A549 (cell line): ENCODE data around the gene TIAM2. TPM values are rescaled to one million over a fixed set of nuclear protein-coding genes. Genes with fewer than 3 reads are reported as not detected.
A peak's percentile ranks its signal among the peaks of the same experiment; 100 is the strongest.

Experiments
- ATAC-seq, 2 experiments: fragments of 200-7000 bp in 1 of 2; fragments of >200 bp in 1 of 2; cut with Nextera tagmentation in 1 of 2; cut with Tn5 transposase in 1 of 2; 3 replicates each; pipeline versions ENCODE4 v1.8.0 to v1.9.1; 2018 to 2020; ENCODE audit warnings: mild to moderate bottlenecking in 1 of 2, moderate library complexity in 1 of 2
- CTCF ChIA-PET: fragments of 300-600 bp; sonication (Branson Sonifier 250); formaldehyde crosslinking; extraction: SDS; loops from one replicate; lab custom pipeline; 2021; ENCODE audit warnings: antibody characterized with exemption, inconsistent platforms; lab: Yijun Ruan, JAX
- POLR2A ChIA-PET: fragments of 350-600 bp; formaldehyde crosslinking; extraction: SDS; loops from one replicate; lab custom pipeline; 2021; ENCODE audit warnings: antibody characterized with exemption, inconsistent platforms; lab: Yijun Ruan, JAX
- DNase-seq, 2 experiments: peaks; one replicate each; pipeline versions ENCODE4 v3.0.0 to v3.0.0-alpha.2; 2011 to 2016; ENCODE audit warnings: low read depth in 1 of 2, low spot score in 1 of 2
- FAIRE-seq: peaks from 2 replicates; lab custom pipeline; 2011; peaks lifted over from hg19 to GRCh38; lab: Jason Lieb, UNC
- H3K27ac ChIP-seq, 2 experiments: fragments of >200 bp; sonication (Bioruptor Twin); formaldehyde crosslinking; 3 replicates each; pipeline ENCODE4 v1.5.1; 2016 to 2017
- H3K4me1 ChIP-seq: fragments of >200 bp; sonication (Bioruptor Twin); formaldehyde crosslinking; 3 replicates; pipeline ENCODE4 v1.6.1; 2016
- H3K4me2 ChIP-seq: fragments of >200 bp; sonication (Bioruptor Twin); formaldehyde crosslinking; 3 replicates; pipeline ENCODE4 v1.6.1; 2016
- H3K4me3 ChIP-seq: fragments of >200 bp; sonication (Bioruptor Twin); formaldehyde crosslinking; 3 replicates; pipeline ENCODE4 v1.5.1; 2016
- H3K9me3 ChIP-seq: fragments of >200 bp; sonication (Bioruptor Twin); formaldehyde crosslinking; 3 replicates; pipeline ENCODE4 v1.6.1; 2016
- BHLHE40 ChIP-seq: IDR thresholded peaks from 2 replicates; pipeline ENCODE4 v1.6.1; 2012; ENCODE audit warnings: low read depth, low read length, inconsistent platforms
- CBX2 ChIP-seq: fragments of 200-600 bp; sonication (generic); IDR thresholded peaks from 2 replicates; pipeline ENCODE4 v1.6.1; 2016; ENCODE audit warnings: low read depth, mild to moderate bottlenecking, borderline replicate concordance
- CBX8 ChIP-seq: fragments of 200-600 bp; sonication (generic); IDR thresholded peaks from 2 replicates; pipeline ENCODE4 v1.6.1; 2016
- CEBPB ChIP-seq, 2 experiments: fragments of >200 bp in 1 of 2; sonication (Bioruptor Twin) in 1 of 2; formaldehyde crosslinking in 1 of 2; IDR thresholded peaks; 2 replicates each; pipeline ENCODE4 v1.6.1; 2012 to 2016
- CHD4 ChIP-seq: fragments of 200-600 bp; sonication (generic); IDR thresholded peaks from 2 replicates; pipeline ENCODE4 v1.6.1; 2016; ENCODE audit warnings: antibody characterized with exemption, mild to moderate bottlenecking, borderline replicate concordance
- EHF ChIP-seq: fragments of 250-450 bp; sonication (Bioruptor Pico); IDR thresholded peaks from 2 replicates; pipeline ENCODE4 v1.5.0; 2020; ENCODE audit warnings: mild to moderate bottlenecking
- EHMT2 ChIP-seq: fragments of 200-600 bp; sonication (generic); IDR thresholded peaks from 2 replicates; pipeline ENCODE4 v1.6.1; 2016; ENCODE audit warnings: antibody characterized with exemption, low read depth, mild to moderate bottlenecking, moderate library complexity
- FOSB ChIP-seq: fragments of 250-450 bp; sonication (Bioruptor Pico); IDR thresholded peaks from 2 replicates; pipeline ENCODE4 v1.5.0; 2020; ENCODE audit warnings: mild to moderate bottlenecking, moderate library complexity
- GATA3 ChIP-seq: IDR thresholded peaks from 2 replicates; pipeline ENCODE4 v1.6.1; 2012; ENCODE audit warnings: borderline replicate concordance
- HEYL ChIP-seq: fragments of 250-450 bp; sonication (Bioruptor Pico); IDR thresholded peaks from 2 replicates; pipeline ENCODE4 v1.8.0; 2021; ENCODE audit warnings: mild to moderate bottlenecking, moderate library complexity
- HOXA7 ChIP-seq: fragments of 250-450 bp; sonication (Bioruptor Pico); IDR thresholded peaks from 2 replicates; pipeline ENCODE4 v1.5.0; 2020; ENCODE audit warnings: mild to moderate bottlenecking, moderate library complexity
- HOXB13 ChIP-seq: fragments of 250-450 bp; sonication (Bioruptor Pico); IDR thresholded peaks from 2 replicates; pipeline ENCODE4 v1.5.0; 2020; ENCODE audit warnings: low read depth, mild to moderate bottlenecking, moderate library complexity
- HOXB5 ChIP-seq: fragments of 250-450 bp; sonication (Bioruptor Pico); IDR thresholded peaks from 2 replicates; pipeline ENCODE4 v1.5.0; 2020; ENCODE audit warnings: mild to moderate bottlenecking, moderate library complexity
- JUN ChIP-seq, 2 experiments: fragments of >200 bp; sonication (Bioruptor Twin); formaldehyde crosslinking; IDR thresholded peaks; 2 replicates in 1 of 2; 3 replicates in 1 of 2; pipeline ENCODE4 v1.6.1; 2016 to 2017
- KDM1A ChIP-seq: fragments of 200-600 bp; sonication (generic); IDR thresholded peaks from 2 replicates; pipeline ENCODE4 v1.6.1; 2016; ENCODE audit warnings: low read depth, mild to moderate bottlenecking
- MAFK ChIP-seq: fragments of 450-650 bp; IDR thresholded peaks from 2 replicates; pipeline ENCODE4 v1.6.1; 2014; ENCODE audit not compliant: partially characterized antibody
- MYC ChIP-seq: IDR thresholded peaks from 2 replicates; pipeline ENCODE4 v1.6.1; 2012; ENCODE audit warnings: mild to moderate bottlenecking, inconsistent platforms, low read length, improper control_type of control experiment, borderline replicate concordance
- NFE2L2 ChIP-seq: fragments of 150-350 bp; conservative IDR thresholded peaks from 2 replicates; pipeline ENCODE4 v1.6.1; 2014; ENCODE audit warnings: low read length
- NPAS2 ChIP-seq: fragments of 250-450 bp; sonication (Bioruptor Pico); IDR thresholded peaks from 2 replicates; pipeline ENCODE4 v1.8.0; 2022; ENCODE audit warnings: mild to moderate bottlenecking, moderate library complexity, borderline replicate concordance
- NR3C1 ChIP-seq: fragments of >200 bp; sonication (Bioruptor Twin); formaldehyde crosslinking; IDR thresholded peaks from 3 replicates; pipeline ENCODE4 v1.6.1; 2017
- PHF8 ChIP-seq: fragments of 200-600 bp; sonication (generic); IDR thresholded peaks from 2 replicates; pipeline ENCODE4 v1.6.1; 2016; ENCODE audit warnings: low read depth, mild to moderate bottlenecking, antibody characterized with exemption, moderate library complexity, borderline replicate concordance
- RAD21 ChIP-seq, 2 experiments: fragments of >200 bp in 1 of 2; sonication (Bioruptor Twin) in 1 of 2; formaldehyde crosslinking in 1 of 2; IDR thresholded peaks in 1 of 2; conservative IDR thresholded peaks in 1 of 2; 2 replicates in 1 of 2; 3 replicates in 1 of 2; pipeline ENCODE4 v1.6.1; 2012 to 2018; ENCODE audit warnings: inconsistent platforms in 1 of 2
- RARB ChIP-seq: fragments of 250-450 bp; sonication (Bioruptor Pico); IDR thresholded peaks from 2 replicates; pipeline ENCODE4 v1.8.0; 2021; ENCODE audit warnings: mild to moderate bottlenecking, moderate library complexity
- RFX5 ChIP-seq: fragments of 450-650 bp; IDR thresholded peaks from 2 replicates; pipeline ENCODE4 v1.7.1; 2014; ENCODE audit warnings: antibody characterized with exemption, mild to moderate bottlenecking, moderate library complexity
- RNF2 ChIP-seq: fragments of 200-600 bp; sonication (generic); IDR thresholded peaks from 2 replicates; pipeline ENCODE4 v1.6.1; 2016; ENCODE audit warnings: low read depth, mild to moderate bottlenecking, antibody characterized with exemption, moderate library complexity, borderline replicate concordance
- SMC3 ChIP-seq: fragments of >200 bp; sonication (Bioruptor Twin); formaldehyde crosslinking; IDR thresholded peaks from 3 replicates; pipeline ENCODE4 v1.6.1; 2018; ENCODE audit warnings: inconsistent platforms
- SREBF2 ChIP-seq: fragments of 450-650 bp; IDR thresholded peaks from 2 replicates; pipeline ENCODE4 v1.6.1; 2014; ENCODE audit warnings: mild to moderate bottlenecking, moderate library complexity
- TP53 ChIP-seq: fragments of 250-450 bp; sonication (Bioruptor Pico); IDR thresholded peaks from 2 replicates; pipeline ENCODE4 v1.5.0; 2021; ENCODE audit warnings: mild to moderate bottlenecking, moderate library complexity
- ZC3H11A ChIP-seq: fragments of 450-650 bp; IDR thresholded peaks from 2 replicates; pipeline ENCODE4 v1.6.1; 2014; ENCODE audit warnings: antibody characterized with exemption, mild to moderate bottlenecking
- ZFP36 ChIP-seq: fragments of 450-650 bp; IDR thresholded peaks from 2 replicates; pipeline ENCODE4 v1.6.1; 2014; ENCODE audit warnings: borderline replicate concordance; ENCODE audit not compliant: partially characterized antibody
- ZSCAN20 ChIP-seq: fragments of 250-450 bp; sonication (Bioruptor Pico); IDR thresholded peaks from 2 replicates; pipeline ENCODE4 v1.8.0; 2022; ENCODE audit warnings: mild to moderate bottlenecking, moderate library complexity
- WGBS: methylation state at CpG from one replicate; pipeline ENCODE4 v1.1.6; 2017; ENCODE audit errors: missing lambda C conversion rate; 5-methylcytosine and 5-hydroxymethylcytosine counted together
- polyA plus RNA-seq, 4 experiments: library from polyadenylated mRNA; depleted of rRNA in 3 of 4; stranded (reverse); fragments of >200 nt; fragmentation: RNase III in 1 of 4; extraction: RNeasy Plus Mini Kit Qiagen cat#74134 plus additional on column Dnase treatment in 1 of 4; gene quantifications; 2 replicates in 3 of 4; 3 replicates in 1 of 4; pipeline ENCODE4 v1.2.3, GENCODE V29; 2011 to 2017
- TF ChIP-seq, protein P1 (sequence below): fragments of >200 bp; sonication (Bioruptor Twin); formaldehyde crosslinking; IDR thresholded peaks from 2 replicates; pipeline ENCODE4 v1.6.1; 2016
- TF ChIP-seq, protein P2 (sequence below): IDR thresholded peaks from 2 replicates; pipeline ENCODE4 v1.6.1; 2012
- TF ChIP-seq, protein P3 (sequence below): fragments of >200 bp; sonication (Bioruptor Twin); formaldehyde crosslinking; IDR thresholded peaks from 3 replicates; pipeline ENCODE4 v1.6.1; 2016
- TF ChIP-seq, protein P4 (sequence below): fragments of 450-650 bp; IDR thresholded peaks from 2 replicates; pipeline ENCODE4 v1.6.1; 2014; ENCODE audit warnings: antibody characterized with exemption
- TF ChIP-seq, protein P5 (sequence below): fragments of 150-350 bp; IDR thresholded peaks from 2 replicates; pipeline ENCODE4 v1.6.1; 2014; ENCODE audit warnings: low read depth, mild to moderate bottlenecking, low read length
- TF ChIP-seq, protein P6 (sequence below): IDR thresholded peaks from 2 replicates; pipeline ENCODE4 v1.6.1; 2012
- TF ChIP-seq, protein P7 (sequence below): IDR thresholded peaks from 2 replicates; pipeline ENCODE4 v1.6.1; 2012; ENCODE audit warnings: low read depth, borderline replicate concordance

The TIAM2 gene
- polyA plus RNA-seq, 2 of the 4 experiments (the other 2 are of a cell fraction): 2.5 to 3.1 TPM

DNA sequence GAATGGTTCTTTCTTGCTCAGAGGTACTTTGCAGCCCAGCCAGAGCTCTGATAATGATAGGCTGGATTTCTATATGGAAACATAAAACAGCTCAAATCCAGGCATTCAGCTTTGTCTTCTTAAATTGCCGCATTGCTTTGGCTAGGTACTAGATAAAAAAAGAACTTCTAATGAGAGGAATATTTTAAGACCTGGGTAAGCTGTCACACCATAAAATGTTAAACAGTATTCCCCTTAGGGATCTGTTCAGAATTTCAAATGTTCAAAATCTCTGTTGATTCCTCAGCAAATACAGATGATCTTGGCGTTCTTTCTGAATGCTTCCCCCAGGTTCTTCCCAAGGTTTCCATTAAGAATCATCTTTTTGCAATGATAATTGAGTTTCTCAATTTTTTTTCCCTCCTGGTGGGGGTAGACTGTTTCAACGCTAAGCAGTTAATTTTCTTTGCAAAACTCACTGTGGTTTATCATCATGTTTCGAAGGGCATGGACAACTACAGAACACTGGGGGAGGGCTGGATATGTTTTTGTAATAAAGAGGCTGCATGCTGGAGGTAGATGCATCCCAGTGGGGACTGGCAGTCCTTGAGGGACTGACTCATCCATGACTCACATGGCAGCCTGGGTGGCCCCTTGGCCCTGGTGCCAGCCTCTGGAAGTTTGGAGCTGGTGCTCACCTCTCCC lies 31.0 kb downstream of the TIAM2 start:
- Histone ChIP-seq H3K4me2 (peak overlapping the region; percentile 80), H3K9me3 (no peaks in the 10 kb centered on the region), H3K4me1 (peaks cover 27% of the 10 kb centered on the region), H3K4me3 (no peak overlapping the region), H3K27ac (peak overlapping the region; percentile 80 to 88)
- WGBS: 21% methylated on average over 4 of the region's 4 CpGs
- POLR2A ChIA-PET: interaction anchor here (0.7 to 1.0 kb wide), 2 partner anchors 15 to 77 kb away, joined by 3 to 4 read pairs; no protein-coding TSS in a partner anchor
- peak; percentile 100 for ATAC-seq
- FAIRE-seq: no peak
- CTCF ChIA-PET: interaction anchor here (0.7 kb wide), 1 partner anchor 16 kb away, joined by 4 read pairs; no protein-coding TSS in a partner anchor
- DNase-seq: peak; percentile 74 to 80
- no peak for TF ChIP-seq PHF8
- no peak for TF ChIP-seq KDM1A
- TF ChIP-seq HOXB5: no peak
- no peak for TF ChIP-seq RARB
- TF ChIP-seq CEBPB (IDR thresholded peaks at IDR 0.05): peak; percentile 41 to 52; a peak in 2 of 4 replicates
- no peak for TF ChIP-seq CHD4
- no peak for TF ChIP-seq ZC3H11A
- TF ChIP-seq, protein P1, sequence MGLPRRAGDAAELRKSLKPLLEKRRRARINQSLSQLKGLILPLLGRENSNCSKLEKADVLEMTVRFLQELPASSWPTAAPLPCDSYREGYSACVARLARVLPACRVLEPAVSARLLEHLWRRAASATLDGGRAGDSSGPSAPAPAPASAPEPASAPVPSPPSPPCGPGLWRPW: no peak
- TF ChIP-seq SMC3: 0 out of 3 replicates have a peak, but pooled peaks have one; percentile 30
- TF ChIP-seq RAD21 (conservative IDR thresholded peaks at IDR 0.05 in 1 of 2, IDR thresholded peaks at IDR 0.05 in 1 of 2): peak in 1 of 2 experiments; percentile 44; a peak in 4 of 5 replicates
- no peak for TF ChIP-seq RFX5
- no peak for TF ChIP-seq CBX2
- TF ChIP-seq, protein P2, sequence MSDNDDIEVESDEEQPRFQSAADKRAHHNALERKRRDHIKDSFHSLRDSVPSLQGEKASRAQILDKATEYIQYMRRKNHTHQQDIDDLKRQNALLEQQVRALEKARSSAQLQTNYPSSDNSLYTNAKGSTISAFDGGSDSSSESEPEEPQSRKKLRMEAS: peak; percentile 68
- TF ChIP-seq FOSB (CRISPR knock-in tag): no peak
- TF ChIP-seq, protein P3, sequence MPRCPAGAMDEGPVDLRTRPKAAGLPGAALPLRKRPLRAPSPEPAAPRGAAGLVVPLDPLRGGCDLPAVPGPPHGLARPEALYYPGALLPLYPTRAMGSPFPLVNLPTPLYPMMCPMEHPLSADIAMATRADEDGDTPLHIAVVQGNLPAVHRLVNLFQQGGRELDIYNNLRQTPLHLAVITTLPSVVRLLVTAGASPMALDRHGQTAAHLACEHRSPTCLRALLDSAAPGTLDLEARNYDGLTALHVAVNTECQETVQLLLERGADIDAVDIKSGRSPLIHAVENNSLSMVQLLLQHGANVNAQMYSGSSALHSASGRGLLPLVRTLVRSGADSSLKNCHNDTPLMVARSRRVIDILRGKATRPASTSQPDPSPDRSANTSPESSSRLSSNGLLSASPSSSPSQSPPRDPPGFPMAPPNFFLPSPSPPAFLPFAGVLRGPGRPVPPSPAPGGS: no peak
- TF ChIP-seq RNF2: no peak
- TF ChIP-seq GATA3: peak; percentile 74; the same call in 1 of the 2 replicates
- TF ChIP-seq ZFP36: no peak
- TF ChIP-seq ZSCAN20 (CRISPR knock-in tag): no peak
- TF ChIP-seq EHMT2: no peak
- TF ChIP-seq NFE2L2: no peak
- TF ChIP-seq, protein P4, sequence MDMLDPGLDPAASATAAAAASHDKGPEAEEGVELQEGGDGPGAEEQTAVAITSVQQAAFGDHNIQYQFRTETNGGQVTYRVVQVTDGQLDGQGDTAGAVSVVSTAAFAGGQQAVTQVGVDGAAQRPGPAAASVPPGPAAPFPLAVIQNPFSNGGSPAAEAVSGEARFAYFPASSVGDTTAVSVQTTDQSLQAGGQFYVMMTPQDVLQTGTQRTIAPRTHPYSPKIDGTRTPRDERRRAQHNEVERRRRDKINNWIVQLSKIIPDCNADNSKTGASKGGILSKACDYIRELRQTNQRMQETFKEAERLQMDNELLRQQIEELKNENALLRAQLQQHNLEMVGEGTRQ: no peak
- TF ChIP-seq SREBF2: no peak
- no peak for TF ChIP-seq NR3C1
- TF ChIP-seq, protein P5, sequence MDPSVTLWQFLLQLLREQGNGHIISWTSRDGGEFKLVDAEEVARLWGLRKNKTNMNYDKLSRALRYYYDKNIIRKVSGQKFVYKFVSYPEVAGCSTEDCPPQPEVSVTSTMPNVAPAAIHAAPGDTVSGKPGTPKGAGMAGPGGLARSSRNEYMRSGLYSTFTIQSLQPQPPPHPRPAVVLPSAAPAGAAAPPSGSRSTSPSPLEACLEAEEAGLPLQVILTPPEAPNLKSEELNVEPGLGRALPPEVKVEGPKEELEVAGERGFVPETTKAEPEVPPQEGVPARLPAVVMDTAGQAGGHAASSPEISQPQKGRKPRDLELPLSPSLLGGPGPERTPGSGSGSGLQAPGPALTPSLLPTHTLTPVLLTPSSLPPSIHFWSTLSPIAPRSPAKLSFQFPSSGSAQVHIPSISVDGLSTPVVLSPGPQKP: no peak
- TF ChIP-seq HOXA7 (CRISPR knock-in tag): no peak
- no peak for TF ChIP-seq CBX8
- TF ChIP-seq JUN (IDR thresholded peaks at IDR 0.05): peak; percentile 78; a peak in 4 of 5 replicates
- no peak for TF ChIP-seq MYC
- TF ChIP-seq, protein P6, sequence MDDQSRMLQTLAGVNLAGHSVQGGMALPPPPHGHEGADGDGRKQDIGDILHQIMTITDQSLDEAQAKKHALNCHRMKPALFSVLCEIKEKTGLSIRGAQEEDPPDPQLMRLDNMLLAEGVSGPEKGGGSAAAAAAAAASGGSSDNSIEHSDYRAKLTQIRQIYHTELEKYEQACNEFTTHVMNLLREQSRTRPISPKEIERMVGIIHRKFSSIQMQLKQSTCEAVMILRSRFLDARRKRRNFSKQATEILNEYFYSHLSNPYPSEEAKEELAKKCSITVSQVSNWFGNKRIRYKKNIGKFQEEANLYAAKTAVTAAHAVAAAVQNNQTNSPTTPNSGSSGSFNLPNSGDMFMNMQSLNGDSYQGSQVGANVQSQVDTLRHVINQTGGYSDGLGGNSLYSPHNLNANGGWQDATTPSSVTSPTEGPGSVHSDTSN: no peak
- TF ChIP-seq HOXB13 (CRISPR knock-in tag): no peak
- no peak for TF ChIP-seq NPAS2
- no peak for TF ChIP-seq TP53 (CRISPR knock-in tag)
- TF ChIP-seq, protein P7, sequence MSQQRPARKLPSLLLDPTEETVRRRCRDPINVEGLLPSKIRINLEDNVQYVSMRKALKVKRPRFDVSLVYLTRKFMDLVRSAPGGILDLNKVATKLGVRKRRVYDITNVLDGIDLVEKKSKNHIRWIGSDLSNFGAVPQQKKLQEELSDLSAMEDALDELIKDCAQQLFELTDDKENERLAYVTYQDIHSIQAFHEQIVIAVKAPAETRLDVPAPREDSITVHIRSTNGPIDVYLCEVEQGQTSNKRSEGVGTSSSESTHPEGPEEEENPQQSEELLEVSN: no peak
- TF ChIP-seq EHF: no peak
- TF ChIP-seq BHLHE40: no peak
- TF ChIP-seq HEYL: no peak
- TF ChIP-seq MAFK: no peak
